HG03135 (cell line): ENCODE results near the gene LRRC10B.

Experiments used
- ATAC-seq: cut with Tn5 transposase; IDR thresholded peaks from one replicate; pipeline ENCODE4 v1.9.1; 2021; ENCODE audit warnings: mild to moderate bottlenecking, moderate library complexity; ENCODE audit not compliant: unreplicated experiment

Gene LRRC10B

GRCh38 chr11:61544466-61544865, 35.9 kb downstream of the LRRC10B start:
- no peak for ATAC-seq

- ATAC-seq = no peak
These were observed 36.8 kb downstream of the LRRC10B start for GRCh38 chr11:61545341-61545740.

- ATAC-seq = no peak
These were observed 37.4 kb downstream of the LRRC10B start for GRCh38 chr11:61545921-61546320.

GRCh38 chr11:61546663-61547062, 38.1 kb downstream of the LRRC10B start:
- ATAC-seq = no peak

GRCh38 chr11:61547246-61547645, 38.7 kb downstream of the LRRC10B start:
- no peak for ATAC-seq

GRCh38 chr11:61549177-61549576, 40.6 kb downstream of the LRRC10B start:
- no peak for ATAC-seq

GRCh38 chr11:61549662-61550568, 41.4 kb downstream of the LRRC10B start:
- ATAC-seq = no peak

GRCh38 chr11:61550665-61551227, 42.2 kb downstream of the LRRC10B start:
- no peak for ATAC-seq

GRCh38 chr11:61551634-61552033, 43.1 kb downstream of the LRRC10B start:
- ATAC-seq = no peak

- no peak for ATAC-seq
These were observed 43.6 kb downstream of the LRRC10B start for GRCh38 chr11:61552108-61552635.

GRCh38 chr11:61553373-61554171, 45.0 kb downstream of the LRRC10B start:
- no peak for ATAC-seq

- no peak for ATAC-seq
These were observed 45.8 kb downstream of the LRRC10B start for GRCh38 chr11:61554172-61554988.

- no peak for ATAC-seq
These were observed 46.8 kb downstream of the LRRC10B start for GRCh38 chr11:61555051-61555969.

- no peak for ATAC-seq
These were observed 47.4 kb downstream of the LRRC10B start for GRCh38 chr11:61555978-61556377.

- ATAC-seq = no peak
These were observed 48.1 kb downstream of the LRRC10B start for GRCh38 chr11:61556621-61557020.
